NCI-H146 treated with DMSO at 0.1 percent for 48 hours (cell line): ENCODE measurements around the gene PEX1.
"Not testable (repeated sequence)": the region's sequence is repeated elsewhere in the genome, so short reads cannot be mapped to it uniquely, and the experiment has no call there.

Source experiments
- DNase-seq: peaks from one replicate; lab custom pipeline; 2025; ENCODE audit not compliant: unreplicated experiment; lab: John Stamatoyannopoulos, UW

PEX1 gene

GRCh38 chr7:92506363-92506762 lies 22.0 kb downstream of the PEX1 start:
- DNase-seq, result no peak

GRCh38 chr7:92504563-92504962 lies 23.8 kb downstream of the PEX1 start:
- no peak for DNase-seq

- no peak for DNase-seq
Observed at GRCh38 chr7:92503767-92504166, 24.6 kb downstream of the PEX1 start.

- DNase-seq, result no peak
Observed at GRCh38 chr7:92498557-92498956, 29.8 kb downstream of the PEX1 start.

- DNase-seq, result no peak
Observed at GRCh38 chr7:92496876-92497275, 31.4 kb downstream of the PEX1 start.

GRCh38 chr7:92489634-92490033 lies 38.7 kb downstream of the PEX1 start:
- no peak for DNase-seq

GRCh38 chr7:92487804-92488203 lies 40.5 kb downstream of the PEX1 start:
- no peak for DNase-seq

GRCh38 chr7:92485974-92486373 lies 42.3 kb downstream of the PEX1 start:
- DNase-seq, result no peak

- DNase-seq, result no peak
Observed at GRCh38 chr7:92485267-92485892, 42.9 kb downstream of the PEX1 start.

GRCh38 chr7:92484226-92484625 lies 44.1 kb downstream of the PEX1 start:
- not testable (repeated sequence) for DNase-seq

- not testable (repeated sequence) for DNase-seq
Observed at GRCh38 chr7:92483624-92484023, 44.7 kb downstream of the PEX1 start.

GRCh38 chr7:92479146-92479545 lies 49.2 kb downstream of the PEX1 start:
- DNase-seq, result not testable (repeated sequence)

GRCh38 chr7:92478711-92479110 lies 49.6 kb downstream of the PEX1 start:
- no peak for DNase-seq

- no peak for DNase-seq
Observed at GRCh38 chr7:92478095-92478494, 50.2 kb downstream of the PEX1 start.

- DNase-seq, result not testable (repeated sequence)
Observed at GRCh38 chr7:92477681-92478080, 50.6 kb downstream of the PEX1 start, which contains the start of gene ERVW-1. TSS of gene ERVW-1 (minus strand) at chr7:92477946. CDS start at chr7:92470381, 7,565 bp downstream.

GRCh38 chr7:92475851-92476590 lies 52.3 kb downstream of the PEX1 start:
- DNase-seq, result not testable (repeated sequence)

GRCh38 chr7:92475261-92475770 lies 53.0 kb downstream of the PEX1 start:
- not testable (repeated sequence) for DNase-seq

- not testable (repeated sequence) for DNase-seq
Observed at GRCh38 chr7:92473989-92474388, 54.3 kb downstream of the PEX1 start.

GRCh38 chr7:92468589-92468988 lies 59.7 kb downstream of the PEX1 start:
- not testable (repeated sequence) for DNase-seq

- DNase-seq, result no peak
Observed at GRCh38 chr7:92466682-92467081, 61.6 kb downstream of the PEX1 start.

GRCh38 chr7:92464515-92464914 lies 63.8 kb downstream of the PEX1 start:
- DNase-seq, result no peak

- no peak for DNase-seq
Observed at GRCh38 chr7:92462560-92462959, 65.8 kb downstream of the PEX1 start.
